SU-DHL-6 (cell line): ENCODE measurements around the gene GJB1.

ENCODE experiments used
- EZH2phosphoT487 ChIP-seq: fragments of 200-600 bp; sonication (generic), shearing (Covaris generic); conservative IDR thresholded peaks from 2 replicates; pipeline ENCODE4 v1.6.1; 2018; ENCODE audit warnings: mild to moderate bottlenecking, antibody characterized with exemption, low read length, moderate library complexity, mixed read lengths
- TF ChIP-seq, protein P1 (sequence below): fragments of 200-600 bp; sonication (generic); IDR thresholded peaks from one replicate; pipeline ENCODE4 v1.5.1; 2017; ENCODE audit warnings: antibody characterized with exemption, mild to moderate bottlenecking, low read length, moderate library complexity; ENCODE audit not compliant: insufficient read depth, poor library complexity, severe bottlenecking

DNA sequence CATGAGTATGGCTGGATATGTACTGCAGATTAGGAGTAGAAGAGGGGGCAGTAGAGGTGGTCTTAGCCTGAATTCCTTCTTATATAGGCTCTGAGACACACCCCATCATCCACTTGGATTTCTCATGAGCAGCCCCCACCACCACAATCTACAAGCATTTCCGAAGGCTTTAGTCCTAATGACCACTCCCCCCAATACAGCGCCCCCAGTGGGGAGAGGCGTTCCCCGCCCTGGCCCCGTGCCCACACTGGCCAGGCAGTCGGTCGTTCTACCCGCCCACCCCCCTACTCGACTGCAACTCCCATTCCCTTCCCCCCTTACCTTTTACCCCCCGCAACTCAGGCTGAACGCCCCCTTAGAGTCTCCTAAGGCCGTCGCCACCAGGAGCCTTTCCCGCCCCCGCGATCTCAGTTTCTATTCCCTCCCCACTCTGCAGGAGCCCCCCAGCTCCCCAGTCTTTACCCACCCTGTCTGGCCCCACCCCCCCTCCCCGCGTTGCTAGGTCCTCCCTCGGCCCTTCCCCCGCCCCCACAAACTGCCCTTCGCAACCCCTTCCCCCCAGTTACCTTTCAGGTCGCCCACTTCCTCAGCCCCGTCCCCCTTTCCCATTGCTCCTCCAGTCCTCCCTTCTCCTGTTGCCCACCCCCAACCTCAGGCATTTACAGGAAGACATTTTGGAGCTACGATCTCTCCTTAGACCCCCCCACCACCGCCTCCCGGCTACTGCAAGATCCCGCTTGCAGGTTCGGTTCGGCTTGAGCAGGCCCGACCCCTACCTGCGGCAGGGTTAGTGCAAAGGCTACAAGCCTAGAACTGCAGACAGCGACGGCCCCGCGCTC is 30.4 kb downstream of the GJB1 start:
- TF ChIP-seq, protein P1, sequence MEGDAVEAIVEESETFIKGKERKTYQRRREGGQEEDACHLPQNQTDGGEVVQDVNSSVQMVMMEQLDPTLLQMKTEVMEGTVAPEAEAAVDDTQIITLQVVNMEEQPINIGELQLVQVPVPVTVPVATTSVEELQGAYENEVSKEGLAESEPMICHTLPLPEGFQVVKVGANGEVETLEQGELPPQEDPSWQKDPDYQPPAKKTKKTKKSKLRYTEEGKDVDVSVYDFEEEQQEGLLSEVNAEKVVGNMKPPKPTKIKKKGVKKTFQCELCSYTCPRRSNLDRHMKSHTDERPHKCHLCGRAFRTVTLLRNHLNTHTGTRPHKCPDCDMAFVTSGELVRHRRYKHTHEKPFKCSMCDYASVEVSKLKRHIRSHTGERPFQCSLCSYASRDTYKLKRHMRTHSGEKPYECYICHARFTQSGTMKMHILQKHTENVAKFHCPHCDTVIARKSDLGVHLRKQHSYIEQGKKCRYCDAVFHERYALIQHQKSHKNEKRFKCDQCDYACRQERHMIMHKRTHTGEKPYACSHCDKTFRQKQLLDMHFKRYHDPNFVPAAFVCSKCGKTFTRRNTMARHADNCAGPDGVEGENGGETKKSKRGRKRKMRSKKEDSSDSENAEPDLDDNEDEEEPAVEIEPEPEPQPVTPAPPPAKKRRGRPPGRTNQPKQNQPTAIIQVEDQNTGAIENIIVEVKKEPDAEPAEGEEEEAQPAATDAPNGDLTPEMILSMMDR, result peak; percentile 15
- no peak for TF ChIP-seq EZH2phosphoT487
